Stimulated activated CD4-positive, alpha-beta T cell treated with anti-CD3 and anti-CD28 coated beads, Interleukin-4, amount 100 ng/mL, for 4 hours (primary cell): ENCODE results near the gene ELOVL7.
"Not testable (repeated sequence)": the region's sequence is repeated elsewhere in the genome, so short reads cannot be mapped to it uniquely, and the experiment has no call there.

Source experiments
- DNase-seq, 2 experiments: peaks; one replicate each; pipeline ENCODE4 v3.0.0-alpha.2; 2020

Gene ELOVL7

DNA sequence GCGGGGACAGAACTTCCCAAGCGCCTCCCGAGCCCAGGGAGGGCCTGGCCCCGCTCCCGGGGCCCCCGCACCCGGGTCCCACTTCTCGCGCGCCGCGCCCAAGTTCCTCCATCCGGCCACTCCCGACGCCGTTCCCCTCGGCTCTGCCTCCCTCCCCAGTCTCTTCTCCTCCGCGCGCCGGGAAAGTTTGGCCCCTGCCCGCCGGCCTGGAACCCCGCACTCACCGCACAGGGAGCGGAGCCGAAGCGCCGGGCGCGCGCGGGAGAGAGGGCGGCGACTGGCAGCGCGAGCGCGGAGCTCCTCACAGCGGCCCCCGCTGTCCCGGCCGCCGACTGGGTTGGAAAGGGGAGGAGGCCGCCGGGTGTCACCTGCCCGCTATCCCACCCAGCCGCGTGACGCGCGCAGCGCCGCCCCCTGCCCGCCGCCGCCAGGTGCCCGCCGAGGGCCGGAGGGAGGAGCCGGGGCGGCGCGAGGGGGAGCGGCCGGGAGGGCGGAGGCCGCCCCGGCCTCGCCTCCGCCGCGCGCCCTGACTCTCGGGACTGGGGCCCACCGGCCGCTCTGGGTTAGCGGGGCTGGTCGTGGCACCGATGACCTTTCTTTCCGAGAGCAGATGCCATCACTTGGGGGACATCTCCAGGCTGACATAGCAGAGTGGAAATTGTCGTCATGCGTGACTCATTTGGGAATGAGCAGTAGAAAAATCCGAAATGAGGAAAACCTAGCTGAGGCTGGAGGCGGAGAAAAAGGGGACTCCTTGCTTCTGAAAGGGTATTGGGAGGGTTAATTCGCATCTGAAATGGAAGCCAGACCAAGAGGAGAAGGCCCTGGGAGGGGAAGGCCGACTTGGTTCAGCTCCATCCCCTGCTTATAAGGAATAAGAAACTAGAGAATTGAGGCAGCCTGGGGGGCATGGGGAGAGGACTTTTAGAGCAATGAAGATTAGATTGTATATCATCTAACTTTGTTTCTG, at the start of gene ELOVL7:
ELOVL7 (minus strand) TSS at position 334 of the 970 bp plus-strand sequence. CDS start 56,872 bp downstream, outside the sequence.
- DNase-seq = peak; percentile 25 to 31

DNA sequence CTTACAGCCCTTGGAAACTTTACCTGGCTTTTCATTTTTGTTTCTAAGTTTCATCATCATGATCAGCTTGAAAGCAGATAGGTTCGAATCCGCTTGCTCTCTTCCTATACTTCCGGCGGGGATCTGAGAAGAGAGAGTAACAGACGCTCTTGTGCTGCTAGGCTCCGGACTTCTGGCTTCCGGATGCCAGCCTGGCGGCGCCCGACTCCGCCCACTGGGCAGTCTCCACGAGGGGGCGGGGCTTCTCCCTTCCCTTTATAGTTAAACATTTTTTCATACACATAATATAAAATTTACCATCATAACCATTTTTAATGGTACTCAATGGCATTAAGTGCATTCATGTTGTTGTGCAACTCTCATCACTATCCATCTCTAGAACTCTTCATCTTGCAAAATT, 49.5 kb upstream of the ELOVL7 start:
- no peak for DNase-seq

DNA sequence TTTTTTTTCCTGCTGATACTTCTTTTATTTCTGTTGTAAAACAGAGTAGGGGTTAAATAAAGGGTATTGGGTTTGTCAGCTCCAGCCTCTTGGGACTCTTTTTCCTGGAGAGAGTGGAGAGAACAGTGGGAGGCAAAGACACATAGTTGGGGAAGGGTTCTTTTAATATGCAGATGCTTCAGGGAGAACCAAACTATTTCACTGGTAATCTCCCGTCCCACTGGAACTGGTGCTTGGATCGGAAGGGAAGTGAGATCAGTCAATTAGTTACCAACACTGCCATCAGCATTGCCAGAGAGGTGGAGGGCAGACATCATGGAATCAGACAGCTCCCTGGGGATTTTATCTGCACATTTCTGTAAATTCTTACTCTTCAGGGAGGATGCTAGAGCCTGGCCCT, 47.6 kb upstream of the ELOVL7 start:
- DNase-seq = no peak

DNA sequence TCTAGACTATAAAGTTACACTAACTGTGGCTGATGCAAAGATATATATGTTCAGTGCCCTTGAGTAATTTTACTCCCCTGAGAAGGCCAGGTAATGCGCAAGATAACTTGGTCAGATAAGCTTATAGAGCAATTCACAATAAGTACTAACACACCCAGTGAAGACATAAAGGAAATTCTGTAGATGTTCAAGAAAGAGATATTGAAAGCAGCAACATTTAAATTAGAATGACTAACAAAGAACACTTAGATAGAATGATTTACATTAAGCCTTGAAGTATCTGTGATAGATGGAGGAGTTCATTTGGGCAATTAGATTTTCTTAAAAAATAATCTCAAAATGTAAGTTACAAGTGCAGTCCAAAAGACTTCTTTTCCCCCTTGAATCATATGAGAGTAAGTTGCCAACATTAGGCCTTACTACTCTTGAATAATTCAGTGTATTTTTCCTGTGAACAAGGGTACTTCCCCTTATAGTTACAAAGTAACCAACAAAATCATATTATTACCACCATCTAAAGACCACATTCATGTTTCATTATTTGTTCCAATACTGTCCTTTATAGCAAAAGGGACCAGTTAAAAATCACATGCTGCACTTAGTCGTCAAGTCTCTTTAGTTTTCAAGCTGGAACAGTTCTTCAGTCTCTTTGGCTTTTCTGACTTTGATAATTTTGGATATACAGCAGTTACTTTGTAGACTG, 44.4 kb upstream of the ELOVL7 start:
- no peak for DNase-seq

DNA sequence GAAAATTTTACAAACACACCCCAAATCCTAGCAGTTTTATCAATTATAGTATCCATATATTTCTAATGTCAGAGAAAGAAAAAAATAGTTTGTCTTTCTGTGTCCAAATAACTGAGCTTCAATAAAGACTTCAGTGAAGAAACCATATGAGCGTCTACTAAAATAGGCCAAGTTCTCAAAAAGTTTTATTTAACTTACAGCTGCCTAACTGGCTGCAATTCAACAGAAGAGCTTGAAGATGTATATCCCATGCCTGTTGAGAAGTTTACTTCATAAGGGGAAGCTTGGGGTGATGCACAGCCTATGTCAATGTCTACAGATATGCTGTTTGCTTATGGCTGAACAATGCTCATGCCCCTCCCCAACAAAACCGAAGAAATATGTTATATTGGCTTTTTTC, 43.7 kb upstream of the ELOVL7 start:
- DNase-seq = no peak

DNA sequence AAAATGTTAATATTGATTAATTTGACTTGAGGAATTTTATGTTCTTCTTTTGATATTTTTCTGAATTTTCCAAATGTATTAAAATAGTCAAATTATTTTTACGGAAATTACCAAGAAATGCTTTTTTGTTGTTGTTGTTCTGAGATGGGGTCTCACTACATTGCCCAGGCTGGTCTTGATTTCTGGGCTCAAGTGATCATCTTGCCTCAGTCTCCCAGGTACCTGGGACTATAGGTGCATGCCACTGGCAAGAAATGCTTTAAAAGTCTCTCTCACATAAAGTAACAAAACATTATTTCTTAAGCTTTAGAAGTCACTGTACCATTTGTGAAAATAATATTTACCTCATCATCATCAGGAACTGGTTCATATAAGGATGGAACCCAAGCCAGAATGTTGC, 43.0 kb upstream of the ELOVL7 start:
- no peak for DNase-seq

DNA sequence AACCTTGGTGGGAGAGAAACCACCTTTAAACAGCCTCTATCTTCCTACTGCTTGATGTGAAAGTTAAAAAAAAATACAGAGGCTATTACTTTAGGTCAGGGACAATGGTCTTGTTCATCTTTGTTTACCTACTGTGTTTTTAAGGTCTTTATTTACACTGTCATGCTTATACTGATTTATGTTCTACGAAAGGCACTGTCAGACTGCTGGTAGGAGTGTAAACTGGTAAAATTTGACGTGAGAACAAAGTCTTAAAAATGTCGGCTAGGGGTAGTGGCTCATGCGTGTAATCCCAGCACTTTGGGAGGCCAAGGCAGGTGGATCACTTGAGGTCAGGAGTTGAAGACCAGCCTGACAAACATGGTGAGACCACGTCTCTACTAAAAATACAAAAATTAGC, 42.1 kb upstream of the ELOVL7 start:
- DNase-seq = no peak

DNA sequence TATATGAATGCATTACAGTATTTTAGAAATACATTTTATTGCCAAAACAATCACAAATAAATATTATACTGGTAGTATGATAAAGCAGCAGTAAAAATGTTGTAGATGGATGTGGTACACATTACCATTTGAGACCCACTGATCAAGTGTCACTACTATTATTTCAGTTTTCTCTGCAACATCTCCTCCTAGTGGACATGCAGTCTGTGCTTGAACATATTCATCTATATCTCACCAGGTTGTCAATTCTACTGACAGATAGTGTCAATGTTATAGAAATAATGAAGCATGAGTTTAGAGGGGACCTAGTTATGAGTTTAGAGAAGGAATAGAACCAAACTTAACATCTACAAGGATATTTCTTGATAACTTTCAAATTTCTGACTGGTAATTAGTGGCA, 39.2 kb upstream of the ELOVL7 start:
- DNase-seq = no peak

DNA sequence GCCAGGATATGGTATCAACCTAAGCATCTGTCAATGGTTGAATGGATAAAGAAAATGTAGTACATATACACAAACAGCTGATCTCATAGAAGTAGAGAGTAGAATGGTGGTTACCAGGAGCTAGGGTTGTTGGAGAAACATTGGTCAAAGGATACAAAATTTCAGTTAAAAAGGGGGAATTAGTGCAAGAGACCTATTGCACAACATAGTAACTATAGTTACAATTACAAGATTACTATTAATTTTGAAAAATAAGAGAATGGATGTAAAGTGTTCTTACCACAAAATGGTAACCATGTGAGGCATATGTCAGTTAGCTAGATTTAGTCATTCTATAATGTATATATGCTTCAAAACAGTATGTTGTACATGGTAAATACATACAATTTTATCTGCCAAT, 28.8 kb upstream of the ELOVL7 start:
- no peak for DNase-seq

DNA sequence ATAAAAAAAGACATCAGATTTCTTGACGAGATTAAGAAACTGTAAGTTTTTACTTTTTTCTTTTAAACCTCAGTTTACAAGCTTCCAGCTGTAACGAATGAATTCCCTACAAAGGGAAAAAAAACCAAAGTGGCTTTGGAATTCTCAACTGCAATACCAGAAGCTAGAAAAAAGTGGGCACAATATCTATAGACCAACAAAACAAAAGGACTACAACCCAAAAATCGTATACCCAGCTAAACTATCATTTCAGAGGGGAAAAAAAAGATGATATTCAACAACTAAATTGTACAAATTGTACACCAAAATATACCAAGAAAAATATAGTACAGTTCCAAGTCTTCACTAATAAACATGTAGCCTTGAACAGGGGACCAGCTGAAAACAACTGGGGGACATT, 26.8 kb upstream of the ELOVL7 start:
- DNase-seq = no peak

DNA sequence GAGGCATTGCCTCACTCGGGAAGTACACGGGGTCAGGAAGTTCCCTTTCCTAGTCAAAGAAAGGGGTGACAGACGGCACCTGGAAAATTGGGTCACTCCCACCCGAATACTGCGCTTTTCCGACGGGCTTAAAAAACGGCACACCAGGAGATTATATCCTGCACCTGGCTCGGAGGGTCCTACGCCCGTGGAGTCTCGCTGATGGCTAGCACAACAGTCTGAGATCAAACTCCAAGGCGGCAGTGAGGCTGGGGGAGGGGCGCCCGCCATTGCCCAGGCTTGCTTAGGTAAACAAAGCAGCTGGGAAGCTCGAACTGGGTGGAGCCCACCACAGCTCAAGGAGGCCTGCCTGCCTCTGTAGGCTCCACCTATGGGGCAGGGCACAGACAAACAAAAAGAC, 16.5 kb upstream of the ELOVL7 start:
- DNase-seq = not testable (repeated sequence)

DNA sequence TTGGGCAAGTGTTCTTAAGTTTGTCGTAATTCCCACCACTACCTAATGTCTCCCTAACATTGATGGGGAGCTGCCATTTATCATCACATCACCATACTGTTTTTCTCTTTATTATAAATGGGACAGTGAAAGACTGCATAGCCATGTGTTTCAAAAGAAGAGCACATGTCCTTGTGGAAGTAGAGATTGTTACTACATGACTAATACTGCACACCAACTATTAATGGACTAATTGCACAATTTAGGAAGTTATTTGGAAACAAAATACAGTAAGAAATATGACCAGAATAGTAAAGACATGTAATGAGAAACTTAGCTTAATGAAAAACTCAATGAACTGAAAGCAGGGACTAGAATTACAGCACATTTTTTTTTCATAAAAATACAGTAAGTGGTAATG, 12.0 kb upstream of the ELOVL7 start:
- DNase-seq = no peak

DNA sequence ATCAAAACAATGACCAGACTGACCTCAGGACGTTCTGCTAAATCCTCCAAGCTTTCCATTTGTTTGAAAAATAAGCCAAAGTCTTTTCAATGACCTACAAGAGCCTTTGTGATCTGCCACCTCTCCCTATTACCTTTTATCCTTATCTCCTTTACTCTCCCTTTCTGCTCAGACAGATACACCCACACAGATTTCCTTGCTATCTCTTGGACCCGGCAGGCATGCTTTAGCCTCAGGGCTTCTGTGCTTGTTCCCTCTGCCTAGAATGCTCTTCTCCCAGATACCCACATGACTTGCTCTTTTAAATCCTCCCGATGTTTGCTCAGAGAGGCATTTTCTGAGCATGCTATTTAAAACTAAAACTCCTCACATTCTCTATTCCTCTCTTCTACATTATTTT, 8.9 kb upstream of the ELOVL7 start:
- DNase-seq = no peak

DNA sequence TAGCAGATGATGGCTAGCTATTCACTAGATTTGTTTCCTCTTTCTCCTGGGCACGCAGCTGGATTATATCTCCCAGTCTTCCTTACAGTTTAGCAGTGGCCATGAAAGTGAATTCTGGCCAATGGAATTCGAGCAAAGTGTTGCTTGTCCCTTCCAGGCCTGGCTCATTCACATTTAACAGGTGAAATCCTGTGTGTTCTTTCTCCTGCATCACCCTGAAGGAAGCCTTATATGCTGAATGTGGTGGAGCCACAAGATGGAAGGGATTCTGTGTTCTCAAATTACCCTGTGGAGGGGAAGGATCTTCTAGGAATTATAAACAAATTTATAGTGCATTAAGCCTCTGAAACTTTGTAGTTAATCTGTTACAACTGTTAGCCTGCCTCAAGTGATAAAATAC, 8.2 kb upstream of the ELOVL7 start:
- DNase-seq = no peak

DNA sequence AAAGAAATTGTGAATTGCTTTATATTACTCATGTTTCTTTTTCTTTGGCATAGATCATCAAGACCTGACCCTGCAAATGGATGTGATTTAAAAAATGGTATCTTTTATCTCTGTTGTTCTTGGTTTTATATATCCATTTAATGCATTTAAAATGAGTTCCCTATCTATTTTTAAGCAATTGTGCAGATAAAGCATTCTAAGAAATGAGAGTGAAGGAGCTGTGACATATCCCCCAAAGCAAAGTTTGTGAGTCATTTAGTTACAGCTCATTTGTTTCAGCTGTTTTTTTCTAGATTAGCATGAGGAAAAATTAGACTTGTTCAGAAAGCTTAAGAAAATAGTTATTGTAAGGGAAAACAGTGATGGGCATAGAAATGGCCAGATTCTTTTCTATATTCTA, 7.6 kb upstream of the ELOVL7 start:
- DNase-seq = no peak

DNA sequence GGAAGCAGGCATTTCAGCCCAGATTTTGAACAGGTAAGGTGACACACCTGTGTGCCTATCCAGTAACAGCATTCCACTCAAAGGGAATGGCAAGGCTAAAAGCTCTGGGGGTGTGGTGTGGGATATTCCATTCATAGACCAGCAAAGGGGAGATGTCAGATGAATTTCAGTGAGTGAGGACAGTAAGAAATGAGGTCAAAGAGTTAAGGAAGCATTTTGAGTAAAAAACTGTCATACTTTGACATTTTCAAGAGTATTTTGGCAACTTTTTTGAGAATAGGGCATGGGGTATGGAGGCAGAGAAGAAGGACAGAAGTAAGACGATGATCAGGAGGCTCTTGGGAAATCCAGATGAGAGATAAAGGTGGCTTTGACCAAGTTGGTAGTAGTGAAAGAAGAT, 2.2 kb upstream of the ELOVL7 start:
- no peak for DNase-seq

DNA sequence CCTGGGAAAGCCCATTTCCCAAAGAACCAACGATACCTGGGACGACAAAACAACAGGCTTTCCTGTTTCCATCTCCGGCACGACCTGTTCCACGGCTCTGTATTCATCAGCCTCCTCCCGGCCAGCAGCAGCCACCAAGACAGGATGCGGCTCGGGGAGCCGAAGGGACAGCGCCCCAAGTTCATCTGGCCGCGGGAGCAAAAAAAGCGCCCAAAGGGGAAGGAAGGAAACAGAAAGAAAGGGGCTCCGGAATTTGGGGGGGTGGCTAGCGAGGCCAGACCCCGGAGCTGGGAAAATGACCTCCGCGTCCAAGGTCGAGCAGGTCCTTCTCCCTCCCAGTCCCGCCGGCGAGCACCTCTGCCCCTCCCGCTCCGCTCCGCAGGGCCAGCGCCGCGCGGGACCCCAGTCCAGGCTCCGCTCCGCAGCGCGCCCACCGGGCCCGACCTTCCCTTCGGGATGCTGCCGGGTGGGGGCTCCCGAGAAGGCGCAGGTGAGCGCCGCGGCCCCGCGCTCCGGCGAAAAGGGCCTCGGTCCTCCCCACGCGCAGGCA, 608 bp downstream of the ELOVL7 start:
- DNase-seq = no peak

DNA sequence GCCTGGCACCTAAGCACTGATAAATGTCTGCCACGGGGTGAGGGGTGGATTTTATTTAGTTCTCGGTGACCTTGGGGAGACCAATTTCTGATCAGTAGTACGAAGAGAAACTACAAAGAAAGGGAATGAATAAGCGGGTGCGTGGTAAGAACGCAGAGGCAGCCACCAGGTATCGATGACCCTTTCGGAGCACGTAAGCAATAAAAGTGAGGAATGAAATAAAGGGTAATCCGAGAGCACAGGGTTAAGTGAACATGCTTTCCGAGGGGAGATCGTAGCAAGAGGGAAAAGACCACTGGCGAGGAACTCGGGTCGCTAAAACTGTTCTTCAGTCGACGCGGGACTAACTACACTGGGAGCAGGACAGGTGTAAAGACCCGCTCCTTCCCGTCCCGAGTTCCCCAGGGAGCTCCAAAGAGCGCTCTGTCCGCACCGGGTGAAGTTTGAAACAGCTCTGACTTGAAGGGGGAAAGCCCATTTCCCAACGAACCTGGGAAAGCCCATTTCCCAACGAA, 1.1 kb downstream of the ELOVL7 start:
- DNase-seq = no peak

DNA sequence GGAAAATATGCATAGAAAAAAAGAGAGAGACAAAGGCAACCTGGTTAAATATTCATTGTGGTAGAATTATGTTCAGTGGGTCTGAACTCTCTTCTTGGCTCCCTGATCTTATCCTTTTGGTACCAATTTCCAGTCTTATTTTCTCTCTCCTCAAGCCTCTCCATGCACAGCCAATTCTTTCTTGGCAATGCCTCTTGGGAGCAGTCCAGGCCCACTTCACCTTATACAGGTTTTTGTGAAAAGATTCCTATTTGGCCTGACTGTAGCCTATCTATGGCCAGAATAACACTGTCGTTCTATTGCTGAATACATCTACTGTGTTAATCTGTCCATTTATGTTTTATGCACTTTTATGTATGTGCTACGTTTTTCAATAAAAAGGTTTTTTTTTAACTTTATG, 2.7 kb downstream of the ELOVL7 start:
- no peak for DNase-seq

DNA sequence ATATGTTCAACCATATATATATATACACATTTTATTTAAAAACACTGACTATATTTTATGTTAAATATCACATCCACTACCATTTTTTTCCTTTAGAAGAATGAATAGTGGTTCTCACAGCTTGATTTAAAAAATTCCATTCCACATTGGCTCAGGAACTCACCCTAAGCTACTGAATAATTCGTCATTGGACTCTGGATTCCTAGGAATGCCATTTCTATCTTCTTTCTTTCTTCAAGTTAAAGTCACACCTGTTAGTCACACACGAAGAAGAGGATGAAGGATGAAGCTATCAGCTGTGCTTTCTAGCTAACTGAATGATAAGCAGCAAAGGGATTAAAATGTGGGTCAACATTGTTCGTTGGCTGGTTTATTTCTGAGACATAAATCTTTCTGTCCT, 7.9 kb downstream of the ELOVL7 start:
- DNase-seq = no peak

DNA sequence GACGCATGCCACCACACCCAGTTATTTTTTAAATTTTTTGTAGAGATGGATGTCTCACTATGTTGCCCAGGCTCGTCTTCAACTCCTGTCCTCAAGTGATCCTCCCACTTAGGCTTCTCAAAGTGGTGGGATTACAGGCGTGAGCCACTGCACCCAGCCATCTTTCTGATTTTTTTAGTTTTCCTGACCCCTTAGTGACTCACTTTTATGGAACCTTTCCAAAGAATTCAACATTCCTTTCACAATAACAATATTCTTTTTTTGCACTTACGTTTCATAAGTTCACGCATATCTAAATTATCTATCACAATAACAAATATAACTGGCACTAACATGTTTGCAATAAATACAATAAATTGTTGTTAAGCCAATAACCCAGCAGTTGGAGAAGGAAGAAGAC, 8.5 kb downstream of the ELOVL7 start:
- no peak for DNase-seq

DNA sequence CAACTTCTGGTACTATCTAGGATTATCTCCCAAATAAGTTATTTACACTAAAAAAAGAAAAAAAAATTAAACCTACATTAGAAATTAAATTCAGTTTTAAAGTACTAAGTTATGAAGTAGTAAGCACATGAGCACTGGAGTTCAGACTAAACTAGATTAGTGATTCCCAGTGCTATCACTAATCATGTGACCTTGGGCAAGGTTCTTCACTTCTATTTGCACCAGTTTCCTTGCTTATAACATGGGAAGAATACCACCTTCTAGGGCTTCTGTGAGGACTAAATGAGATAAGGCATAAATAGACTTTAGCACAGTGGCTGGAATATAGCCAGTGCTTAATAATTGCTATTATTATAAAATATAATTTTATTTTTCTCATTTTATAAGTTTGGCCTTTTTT, 10.5 kb downstream of the ELOVL7 start:
- DNase-seq = no peak

DNA sequence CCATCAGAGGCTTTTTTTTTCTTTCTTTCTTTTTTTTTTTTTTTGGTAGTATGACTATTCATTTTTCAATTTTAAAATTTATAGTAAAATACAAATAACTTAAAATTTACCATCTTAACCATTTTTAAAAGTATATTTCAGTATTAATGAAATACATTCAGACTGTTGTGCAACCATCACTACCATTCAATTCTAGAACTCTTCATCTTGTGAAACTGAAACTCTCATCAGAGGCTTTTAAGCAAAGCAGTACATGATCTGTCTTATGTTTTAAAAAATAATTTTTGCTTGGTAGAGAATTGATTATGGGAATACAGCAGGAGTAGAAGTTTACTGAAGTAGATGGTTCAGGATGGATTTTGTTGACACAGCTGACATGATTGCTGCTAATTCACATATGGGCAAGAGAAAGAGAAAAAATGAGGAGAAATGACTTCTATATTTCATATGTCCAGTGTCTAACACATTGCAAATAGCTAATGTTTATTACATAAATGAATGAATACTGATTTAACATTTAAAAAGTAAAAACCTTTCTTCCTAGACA, 13.4 kb downstream of the ELOVL7 start:
- no peak for DNase-seq
